ENCODE measurements around the gene VWA5A.

The VWA5A gene

DNA sequence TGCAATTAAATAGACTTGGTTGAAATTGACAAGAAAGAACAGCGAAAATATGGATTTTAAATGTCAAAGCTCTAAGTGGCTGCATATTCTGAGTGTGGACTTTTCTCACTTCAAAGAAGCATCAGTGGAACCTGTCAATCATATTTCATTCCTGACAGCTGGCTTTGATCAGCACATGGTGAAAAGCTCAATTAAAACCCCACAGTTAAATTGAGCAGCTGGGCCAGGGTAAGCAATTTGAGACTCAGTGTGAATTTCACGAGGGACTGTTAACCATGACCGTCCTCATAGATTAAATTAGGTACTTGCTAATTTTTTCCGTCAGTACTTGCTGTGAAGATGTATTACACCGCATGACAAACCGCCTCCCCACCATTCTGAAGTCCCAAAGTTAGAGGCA is 56.9 kb downstream of the VWA5A start:
- no peaks in the 10 kb centered on the region for H3K27me3 ChIP-seq (ENCODE audit: control insufficient read depth in 1 of 2, insufficient read depth in 2 of 2, low read length in 2 of 2)
- H3K9ac ChIP-seq (ENCODE audit: low read length): no peak overlapping the region

DNA sequence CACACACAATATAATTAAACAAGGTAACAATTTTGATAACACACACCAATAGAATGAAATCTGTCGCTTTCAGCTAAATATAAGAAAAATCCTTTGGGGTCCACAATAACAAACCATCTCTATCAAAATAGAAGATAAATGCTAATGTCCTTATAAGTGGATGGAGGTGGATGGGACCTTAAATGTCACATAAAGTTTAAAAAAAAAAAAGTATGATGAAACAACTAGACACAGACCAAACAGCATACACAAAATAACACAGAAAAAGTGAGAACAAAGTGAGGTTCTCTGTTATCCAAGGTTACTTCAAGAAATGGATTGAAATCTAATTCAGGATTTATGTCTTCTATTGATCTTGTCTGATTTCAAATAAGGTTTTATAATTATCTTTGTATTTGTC is 57.3 kb downstream of the VWA5A start:
- Histone ChIP-seq H3K9me3 (ENCODE audit: low read length) (no peaks in the 10 kb centered on the region), H3K9ac (ENCODE audit: low read length) (no peak overlapping the region), H3K27me3 (ENCODE audit: control insufficient read depth in 1 of 2, insufficient read depth in 2 of 2, low read length in 2 of 2) (no peaks in the 10 kb centered on the region), H3K27ac (ENCODE audit: low read depth, low read length) (no peak overlapping the region), H3K4me3 (ENCODE audit: low read depth in 1 of 2, low read length in 2 of 2) (no peak overlapping the region), H3K4me1 (ENCODE audit: insufficient read depth, low read length) (no peaks in the 10 kb centered on the region), H3K36me3 (ENCODE audit: insufficient read depth, low read length) (no peaks in the 10 kb centered on the region)

More for the DNA sequence above, 56.9 kb downstream of the VWA5A start:
- H3K27ac ChIP-seq (ENCODE audit: low read depth, low read length): no peak overlapping the region
- no peaks in the 10 kb centered on the region for H3K9me3 ChIP-seq (ENCODE audit: low read length)
- H3K4me3 ChIP-seq (ENCODE audit: low read depth in 1 of 2, low read length in 2 of 2): no peak overlapping the region
- no peaks in the 10 kb centered on the region for H3K36me3 ChIP-seq (ENCODE audit: insufficient read depth, low read length)
- no peaks in the 10 kb centered on the region for H3K4me1 ChIP-seq (ENCODE audit: insufficient read depth, low read length)

DNA sequence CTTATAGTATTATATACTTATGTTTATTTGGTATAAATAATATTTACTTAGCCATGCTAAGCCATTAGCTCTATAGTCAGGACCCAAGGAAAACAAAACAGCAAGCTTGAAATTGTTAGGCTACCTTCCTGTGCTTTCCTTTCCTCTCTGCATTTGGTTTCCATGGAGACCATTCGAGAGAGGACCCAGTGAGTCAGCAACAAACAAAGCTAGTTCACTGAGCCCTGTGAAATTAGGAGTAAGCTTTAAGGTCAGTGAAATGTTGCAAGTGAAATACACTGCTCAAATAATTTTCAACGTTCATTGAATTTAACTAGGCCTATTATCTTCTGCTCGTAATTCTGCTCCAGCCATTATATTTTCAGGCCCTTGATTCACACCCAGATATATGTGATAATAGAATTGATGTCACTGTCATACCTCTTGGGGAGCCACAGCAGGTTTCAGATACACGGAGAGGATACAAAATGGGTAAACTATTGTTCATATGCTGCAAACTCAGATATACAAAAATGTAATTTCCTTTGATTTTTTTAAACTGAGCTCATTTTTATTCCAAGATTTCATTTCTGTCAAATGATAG is 58.8 kb downstream of the VWA5A start:
- Histone ChIP-seq H3K4me3 (ENCODE audit: low read depth in 1 of 2, low read length in 2 of 2) (no peak overlapping the region), H3K9me3 (ENCODE audit: low read length) (no peaks in the 10 kb centered on the region), H3K27me3 (ENCODE audit: control insufficient read depth in 1 of 2, insufficient read depth in 2 of 2, low read length in 2 of 2) (no peaks in the 10 kb centered on the region), H3K36me3 (ENCODE audit: insufficient read depth, low read length) (no peaks in the 10 kb centered on the region), H3K4me1 (ENCODE audit: insufficient read depth, low read length) (no peaks in the 10 kb centered on the region), H3K9ac (ENCODE audit: low read length) (no peak overlapping the region), H3K27ac (ENCODE audit: low read depth, low read length) (no peak overlapping the region)

DNA sequence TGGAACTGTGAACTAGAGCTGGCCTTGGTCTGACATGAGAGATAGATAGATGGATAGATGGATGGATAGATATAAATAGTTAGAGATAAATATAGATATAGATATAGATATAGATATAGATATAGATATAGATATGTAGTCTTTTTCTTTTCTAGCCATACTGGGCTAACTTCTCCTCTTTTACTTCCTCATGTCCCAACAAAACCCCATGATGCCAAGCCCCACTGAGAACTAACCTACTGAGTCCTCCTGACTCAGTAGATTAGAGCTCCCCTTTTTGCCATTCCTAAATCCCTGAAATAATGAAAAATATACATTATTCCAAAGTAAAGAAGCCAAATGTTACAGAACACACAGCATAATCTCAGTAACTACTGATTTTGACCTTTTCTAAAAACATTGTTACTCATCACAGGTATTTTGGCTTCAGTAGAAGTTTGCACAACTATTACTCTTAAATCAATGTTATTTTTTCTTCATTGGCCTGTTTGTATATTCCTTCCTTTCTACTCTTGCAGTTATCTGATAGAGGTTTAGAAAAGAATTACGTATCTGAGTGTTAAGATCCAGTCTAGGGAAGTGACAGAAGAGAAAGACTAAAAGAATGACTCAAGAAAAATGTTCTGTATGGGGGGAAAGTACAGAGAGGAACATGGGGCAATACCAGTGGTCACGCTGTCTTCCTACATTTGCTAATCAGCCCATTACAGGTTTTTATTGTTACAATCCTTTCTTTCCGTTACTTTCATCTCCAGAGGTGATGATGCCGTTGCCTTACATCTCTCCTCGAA is 61.9 kb downstream of the VWA5A start:
- H3K9me3 ChIP-seq (ENCODE audit: low read length): no peaks in the 10 kb centered on the region
- no peaks in the 10 kb centered on the region for H3K27me3 ChIP-seq (ENCODE audit: control insufficient read depth in 1 of 2, insufficient read depth in 2 of 2, low read length in 2 of 2)
- H3K9ac ChIP-seq (ENCODE audit: low read length): no peak overlapping the region
- H3K36me3 ChIP-seq (ENCODE audit: insufficient read depth, low read length): no peaks in the 10 kb centered on the region
- no peak overlapping the region for H3K4me3 ChIP-seq (ENCODE audit: low read depth in 1 of 2, low read length in 2 of 2)
- no peak overlapping the region for H3K27ac ChIP-seq (ENCODE audit: low read depth, low read length)
- no peaks in the 10 kb centered on the region for H3K4me1 ChIP-seq (ENCODE audit: insufficient read depth, low read length)

DNA sequence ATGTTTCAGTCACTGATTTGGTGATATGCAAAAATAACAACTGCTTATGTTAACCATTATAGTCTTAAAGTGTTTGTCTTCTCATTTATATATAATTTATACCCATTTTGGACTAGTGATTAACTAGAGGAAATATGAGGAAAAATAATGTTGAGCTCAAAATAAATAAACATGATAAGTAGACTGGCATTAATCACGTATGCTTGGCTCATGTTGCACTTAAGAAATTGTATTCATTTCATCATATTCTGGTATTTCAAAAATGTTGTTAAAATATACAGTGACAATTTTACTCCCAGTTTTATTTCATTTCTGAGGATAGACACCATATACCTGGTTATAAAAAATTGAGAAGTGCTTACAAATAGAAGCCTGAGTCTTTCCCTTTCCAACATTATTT is 64.1 kb downstream of the VWA5A start:
- Histone ChIP-seq H3K27me3 (ENCODE audit: control insufficient read depth in 1 of 2, insufficient read depth in 2 of 2, low read length in 2 of 2) (no peaks in the 10 kb centered on the region), H3K4me3 (ENCODE audit: low read depth in 1 of 2, low read length in 2 of 2) (no peak overlapping the region), H3K36me3 (ENCODE audit: insufficient read depth, low read length) (no peaks in the 10 kb centered on the region), H3K9ac (ENCODE audit: low read length) (no peak overlapping the region), H3K4me1 (ENCODE audit: insufficient read depth, low read length) (no peaks in the 10 kb centered on the region), H3K27ac (ENCODE audit: low read depth, low read length) (no peak overlapping the region), H3K9me3 (ENCODE audit: low read length) (no peaks in the 10 kb centered on the region)

DNA sequence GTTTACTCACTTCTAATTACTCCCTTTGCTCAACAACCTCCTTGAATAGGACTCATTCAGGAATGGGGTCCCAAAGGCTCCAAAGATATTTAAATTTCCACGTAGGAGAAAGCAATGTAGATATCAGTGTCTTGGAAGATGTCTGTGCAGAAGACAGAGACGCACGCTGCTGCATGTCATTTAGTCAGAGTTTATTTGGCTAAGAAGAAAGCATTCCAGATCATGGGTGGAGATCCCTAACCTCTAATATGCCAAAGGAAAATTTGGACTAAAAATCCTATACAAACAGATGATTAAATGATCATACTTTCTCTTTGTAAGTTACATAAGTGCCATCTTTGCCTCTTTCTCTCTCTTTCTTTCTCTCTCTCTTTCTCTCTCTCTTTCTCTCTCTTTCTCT is 67.8 kb downstream of the VWA5A start, which contains the start of gene OR10D3:
Gene OR10D3 (plus strand): TSS at position 278 of the 400 bp plus-strand sequence. CDS start 1,925 bp downstream, outside the sequence.
- Histone ChIP-seq H3K36me3 (ENCODE audit: insufficient read depth, low read length) (no peaks in the 10 kb centered on the region), H3K27me3 (ENCODE audit: control insufficient read depth in 1 of 2, insufficient read depth in 2 of 2, low read length in 2 of 2) (no peaks in the 10 kb centered on the region), H3K27ac (ENCODE audit: low read depth, low read length) (no peak within 1 kb of the TSS), H3K4me3 (ENCODE audit: low read depth in 1 of 2, low read length in 2 of 2) (no peak within 1 kb of the TSS), H3K4me1 (ENCODE audit: insufficient read depth, low read length) (no peaks in the 10 kb centered on the region), H3K9me3 (ENCODE audit: low read length) (no peaks in the 10 kb centered on the region), H3K9ac (ENCODE audit: low read length) (no peak within 1 kb of the TSS)

DNA sequence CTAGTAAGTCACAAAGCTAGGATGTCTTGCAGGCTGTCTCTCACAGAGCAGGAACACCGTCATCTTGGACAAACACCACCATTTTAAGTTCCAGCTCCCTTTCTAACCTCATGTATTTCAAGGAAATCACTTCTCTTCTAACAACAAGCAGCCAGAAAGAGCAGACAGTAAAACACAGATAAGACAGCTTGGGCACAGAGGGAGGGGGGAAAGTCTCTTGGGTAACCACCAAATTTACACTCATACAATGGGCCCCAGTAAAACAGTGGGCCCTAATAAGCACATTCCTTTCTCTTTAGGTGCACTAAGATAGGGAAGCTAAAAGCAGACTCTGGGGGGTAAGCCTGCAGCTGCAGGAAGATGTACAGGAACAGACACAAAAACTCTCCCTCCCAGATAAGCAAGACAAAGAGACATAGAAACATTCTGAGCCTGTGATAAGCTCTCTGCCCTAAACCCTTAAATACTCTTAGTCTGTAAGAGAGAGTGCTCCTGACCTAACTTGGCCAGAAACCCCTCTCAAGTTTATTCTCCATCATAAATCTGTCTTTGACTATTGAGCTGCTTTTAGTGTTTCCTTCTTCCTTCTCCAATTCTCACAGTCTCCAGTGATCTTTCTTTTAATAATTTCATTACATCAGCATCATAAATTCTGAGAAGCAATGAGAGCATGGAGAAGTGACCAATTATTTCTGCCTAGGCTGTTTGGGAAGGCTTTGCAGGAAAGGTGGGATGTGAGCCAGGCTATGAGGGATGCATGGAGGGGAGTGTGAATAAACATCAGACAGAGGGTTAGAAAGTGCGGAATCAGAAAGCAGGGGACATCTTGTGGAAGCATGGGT is 75.3 kb downstream of the VWA5A start:
- H3K36me3 ChIP-seq (ENCODE audit: insufficient read depth, low read length): no peaks in the 10 kb centered on the region
- H3K27me3 ChIP-seq (ENCODE audit: control insufficient read depth in 1 of 2, insufficient read depth in 2 of 2, low read length in 2 of 2): no peaks in the 10 kb centered on the region
- no peak overlapping the region for H3K27ac ChIP-seq (ENCODE audit: low read depth, low read length)

DNA sequence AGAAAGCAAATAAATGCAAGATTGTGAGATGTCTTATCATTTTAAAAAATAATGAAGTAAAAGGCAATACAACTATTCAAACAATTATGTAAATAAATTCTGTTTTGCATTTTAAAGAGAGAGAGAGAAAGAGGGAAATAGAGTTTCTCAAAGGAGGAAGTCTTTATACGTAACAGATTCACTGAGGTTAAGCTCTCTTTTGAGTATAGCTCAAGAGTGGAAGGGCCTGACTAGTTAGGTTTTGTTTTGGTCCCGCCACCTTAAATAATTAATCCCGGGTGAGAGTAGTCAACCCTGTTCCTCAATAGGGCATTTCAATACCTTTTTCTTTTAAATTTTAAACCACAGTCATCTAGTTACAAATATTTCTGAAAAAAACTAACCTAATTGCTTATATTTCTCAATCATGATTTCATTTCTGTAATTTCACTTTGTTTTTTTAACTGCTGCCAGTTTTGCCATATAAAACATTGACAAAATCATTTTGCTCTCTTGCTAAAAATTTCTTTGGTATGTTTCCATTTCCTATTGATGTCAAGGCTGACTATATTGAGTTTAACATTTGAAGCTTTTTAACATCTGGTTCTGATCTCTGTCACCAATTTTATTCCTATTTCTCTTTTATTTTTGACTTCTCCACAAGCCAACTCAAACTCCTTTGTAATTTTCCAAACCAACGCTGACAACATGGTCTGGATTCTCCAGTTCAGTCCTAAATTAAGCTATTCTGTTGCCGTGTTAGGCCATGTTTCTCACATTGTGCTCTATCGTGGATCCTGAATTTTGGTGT is 78.2 kb downstream of the VWA5A start:
- peaks cover 6% of the 10 kb centered on the region for H3K4me1 ChIP-seq (ENCODE audit: insufficient read depth, low read length)
- no peaks in the 10 kb centered on the region for H3K36me3 ChIP-seq (ENCODE audit: insufficient read depth, low read length)
- no peaks in the 10 kb centered on the region for H3K9me3 ChIP-seq (ENCODE audit: low read length)
- no peak overlapping the region for H3K27ac ChIP-seq (ENCODE audit: low read depth, low read length)
- H3K4me3 ChIP-seq (ENCODE audit: low read depth in 1 of 2, low read length in 2 of 2): no peak overlapping the region
- no peak overlapping the region for H3K9ac ChIP-seq (ENCODE audit: low read length)
- H3K27me3 ChIP-seq (ENCODE audit: control insufficient read depth in 1 of 2, insufficient read depth in 2 of 2, low read length in 2 of 2): no peaks in the 10 kb centered on the region

More for the DNA sequence above, 75.3 kb downstream of the VWA5A start:
- no peak overlapping the region for H3K4me3 ChIP-seq (ENCODE audit: low read depth in 1 of 2, low read length in 2 of 2)
- H3K9me3 ChIP-seq (ENCODE audit: low read length): no peaks in the 10 kb centered on the region
- peaks cover 6% of the 10 kb centered on the region for H3K4me1 ChIP-seq (ENCODE audit: insufficient read depth, low read length)
- no peak overlapping the region for H3K9ac ChIP-seq (ENCODE audit: low read length)

DNA sequence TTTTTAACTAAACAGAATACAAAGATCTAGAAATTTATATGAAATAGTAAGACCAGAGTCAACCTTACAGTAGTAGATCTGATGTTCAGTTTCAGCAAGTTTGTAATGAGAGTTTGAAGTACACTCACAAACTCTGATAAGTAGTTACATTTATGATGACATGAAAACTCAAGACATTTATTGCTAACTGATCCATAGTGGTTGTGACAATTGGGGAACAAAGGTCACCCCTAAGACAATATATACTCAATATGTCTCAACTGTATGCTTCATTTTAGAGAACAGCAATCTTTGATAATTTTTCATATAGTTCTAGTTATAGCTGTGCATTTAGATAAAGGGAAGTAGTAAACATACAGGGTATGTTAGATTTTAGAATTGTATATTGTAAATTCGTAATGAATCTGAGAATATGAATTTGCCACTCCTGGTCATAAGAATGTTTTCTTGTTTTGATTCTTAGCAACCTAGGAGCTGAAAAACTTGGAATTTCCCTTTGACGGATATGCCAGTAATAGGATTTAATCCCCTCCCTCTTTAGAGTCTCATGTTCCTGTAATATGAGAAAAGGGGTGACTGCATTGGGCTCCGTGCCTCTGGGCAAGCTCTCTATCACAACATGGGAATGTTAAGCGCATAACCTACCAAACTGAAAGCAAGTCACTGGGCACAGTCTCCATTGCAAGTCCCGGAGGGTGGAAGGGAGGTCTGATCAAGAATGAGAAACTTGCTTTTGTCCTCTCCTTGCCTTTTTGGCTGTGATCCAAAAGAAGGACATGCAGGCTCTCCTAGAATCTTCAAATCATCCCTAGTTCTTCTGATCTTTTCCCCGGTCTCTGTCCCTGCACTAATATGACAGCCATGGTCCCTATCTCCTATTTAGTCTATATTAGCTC is 79.3 kb downstream of the VWA5A start:
- Histone ChIP-seq H3K27ac (ENCODE audit: low read depth, low read length) (no peak overlapping the region), H3K4me1 (ENCODE audit: insufficient read depth, low read length) (peaks cover 6% of the 10 kb centered on the region), H3K4me3 (ENCODE audit: low read depth in 1 of 2, low read length in 2 of 2) (no peak overlapping the region), H3K36me3 (ENCODE audit: insufficient read depth, low read length) (no peaks in the 10 kb centered on the region), H3K9me3 (ENCODE audit: low read length) (no peaks in the 10 kb centered on the region), H3K9ac (ENCODE audit: low read length) (no peak overlapping the region), H3K27me3 (ENCODE audit: control insufficient read depth in 1 of 2, insufficient read depth in 2 of 2, low read length in 2 of 2) (no peaks in the 10 kb centered on the region)

DNA sequence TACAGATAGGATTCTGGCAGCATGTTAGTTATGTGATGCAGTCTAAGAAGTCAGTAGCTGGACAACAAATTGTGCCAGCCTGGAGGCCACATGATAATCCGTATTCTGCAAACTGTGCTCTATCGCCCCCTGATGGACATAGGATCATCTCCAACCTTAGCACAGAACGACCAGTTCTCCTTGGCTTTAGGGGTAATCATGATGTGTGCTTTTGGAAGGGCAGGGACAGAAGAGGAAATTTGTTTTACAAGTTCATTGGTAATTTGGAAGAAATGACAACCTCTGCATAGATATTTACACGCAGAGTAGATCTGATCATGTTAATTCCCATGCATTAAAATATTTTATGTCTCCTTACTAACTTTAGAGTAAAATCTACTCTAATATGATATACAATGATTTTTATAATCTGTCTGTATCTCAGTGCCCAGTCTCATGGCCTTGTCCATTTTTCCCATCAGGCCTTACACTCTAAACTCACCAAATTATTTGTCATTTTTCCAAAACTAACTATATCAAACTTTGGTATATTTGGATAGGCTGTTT is 80.0 kb downstream of the VWA5A start:
- Histone ChIP-seq H3K4me1 (ENCODE audit: insufficient read depth, low read length) (peaks cover 6% of the 10 kb centered on the region), H3K9me3 (ENCODE audit: low read length) (no peaks in the 10 kb centered on the region), H3K27me3 (ENCODE audit: control insufficient read depth in 1 of 2, insufficient read depth in 2 of 2, low read length in 2 of 2) (no peaks in the 10 kb centered on the region), H3K4me3 (ENCODE audit: low read depth in 1 of 2, low read length in 2 of 2) (no peak overlapping the region), H3K9ac (ENCODE audit: low read length) (no peak overlapping the region), H3K27ac (ENCODE audit: low read depth, low read length) (no peak overlapping the region), H3K36me3 (ENCODE audit: insufficient read depth, low read length) (no peaks in the 10 kb centered on the region)

All from muscle layer of colon (tissue), 2 donors.